Measurements from ENCODE around the gene OTOG. TPM values are rescaled to one million over a fixed set of nuclear protein-coding genes. Genes with fewer than 3 reads are reported as not detected.
A peak's percentile ranks its signal among the peaks of the same experiment; 100 is the strongest.

OTOG gene
- total RNA-seq, 3 donors from 2014 or later (not counting 1 experiment from before 2014, with no cell fraction given) = not detected

DNA sequence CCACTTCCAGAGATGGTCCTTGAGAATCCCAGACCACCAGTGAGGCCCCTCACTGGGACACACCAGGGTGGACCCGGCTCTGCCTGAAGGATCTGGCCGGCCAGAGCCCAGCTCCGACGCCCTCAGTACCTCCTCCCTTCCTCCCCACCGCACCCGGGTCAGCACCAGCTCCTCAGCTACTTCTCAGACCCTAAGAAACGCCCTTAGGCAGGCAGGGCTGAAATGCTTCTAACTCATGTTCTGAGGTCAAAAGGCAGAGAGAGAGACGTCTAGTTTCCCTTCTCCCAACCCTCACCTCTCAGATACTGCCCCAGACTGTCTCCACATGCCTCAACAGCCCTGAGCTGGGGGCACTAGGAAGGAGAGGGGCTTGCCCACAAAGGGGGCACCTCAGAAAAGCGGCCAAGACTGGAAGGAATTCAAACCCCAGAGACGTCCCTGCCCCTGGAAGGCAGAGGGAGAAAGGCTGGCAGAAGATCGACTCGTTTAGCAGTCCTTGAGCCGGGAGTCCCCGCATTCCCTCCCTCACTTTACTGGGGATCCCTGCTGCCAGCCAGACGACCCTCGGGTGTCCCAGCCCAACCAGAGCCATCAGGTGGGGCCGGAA is 3.4 kb upstream of the OTOG start:
- intact Hi-C loops (cut with micrococcal nuclease) = no loop called here
- TF ChIP-seq, protein P1, sequence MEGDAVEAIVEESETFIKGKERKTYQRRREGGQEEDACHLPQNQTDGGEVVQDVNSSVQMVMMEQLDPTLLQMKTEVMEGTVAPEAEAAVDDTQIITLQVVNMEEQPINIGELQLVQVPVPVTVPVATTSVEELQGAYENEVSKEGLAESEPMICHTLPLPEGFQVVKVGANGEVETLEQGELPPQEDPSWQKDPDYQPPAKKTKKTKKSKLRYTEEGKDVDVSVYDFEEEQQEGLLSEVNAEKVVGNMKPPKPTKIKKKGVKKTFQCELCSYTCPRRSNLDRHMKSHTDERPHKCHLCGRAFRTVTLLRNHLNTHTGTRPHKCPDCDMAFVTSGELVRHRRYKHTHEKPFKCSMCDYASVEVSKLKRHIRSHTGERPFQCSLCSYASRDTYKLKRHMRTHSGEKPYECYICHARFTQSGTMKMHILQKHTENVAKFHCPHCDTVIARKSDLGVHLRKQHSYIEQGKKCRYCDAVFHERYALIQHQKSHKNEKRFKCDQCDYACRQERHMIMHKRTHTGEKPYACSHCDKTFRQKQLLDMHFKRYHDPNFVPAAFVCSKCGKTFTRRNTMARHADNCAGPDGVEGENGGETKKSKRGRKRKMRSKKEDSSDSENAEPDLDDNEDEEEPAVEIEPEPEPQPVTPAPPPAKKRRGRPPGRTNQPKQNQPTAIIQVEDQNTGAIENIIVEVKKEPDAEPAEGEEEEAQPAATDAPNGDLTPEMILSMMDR (IDR thresholded peaks at IDR 0.05) = no peak
- Mint-ChIP-seq H3K4me1 (peaks cover 0 to 6% of the 10 kb centered on the region in 2 donors), H3K27ac (no peak overlapping the region), H3K27me3 (ENCODE audit: low read depth in 2 of 2) (peaks cover 32 to 44% of the 10 kb centered on the region in 2 donors), H3K4me3 (no peak overlapping the region), H3K9me3 (no peaks in the 10 kb centered on the region), H3K36me3 (no peaks in the 10 kb centered on the region)
- Histone ChIP-seq H3K4me3 (ENCODE audit: low read length) (no peak overlapping the region), H3K27ac (ENCODE audit: low read length) (no peak overlapping the region), H3K36me3 (ENCODE audit: control insufficient read depth, insufficient read depth, low read length) (no peaks in the 10 kb centered on the region), H3K9me3 (ENCODE audit: control insufficient read depth, insufficient read depth, low read length) (no peaks in the 10 kb centered on the region), H3K4me1 (ENCODE audit: control insufficient read depth, insufficient read depth, low read length) (peaks cover 6% of the 10 kb centered on the region), H3K27me3 (ENCODE audit: control insufficient read depth, insufficient read depth, low read length) (peaks cover 5% of the 10 kb centered on the region)
- DNase-seq = no peak
- 51% methylated on average over 17 of the region's 17 CpGs for WGBS (ENCODE audit: insufficient coverage)
- ATAC-seq = peak in 1 of 3 donors; percentile 12

DNA sequence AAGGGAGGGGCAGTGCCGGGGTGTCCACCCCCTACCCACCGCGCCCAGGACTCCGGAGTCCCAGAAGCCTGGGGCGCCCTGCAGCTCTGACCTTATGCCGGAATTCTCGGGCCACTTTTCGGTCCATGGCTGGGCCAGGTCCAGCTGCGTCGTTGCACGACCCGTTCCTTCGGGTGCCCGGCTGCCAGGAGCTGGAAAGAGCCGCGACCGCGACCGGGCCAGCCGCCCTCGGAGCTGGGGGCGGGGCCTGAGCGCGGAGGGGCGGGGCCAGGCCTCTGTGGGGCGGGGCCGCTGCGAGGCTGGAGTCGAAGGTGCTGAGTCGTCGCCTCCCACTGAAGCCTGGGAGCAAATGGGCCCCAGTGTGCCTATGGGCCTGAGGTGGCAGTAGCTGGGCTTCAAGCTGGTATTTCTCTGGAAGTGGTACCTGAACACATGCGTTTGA is 2.9 kb upstream of the OTOG start, which contains the start of gene USH1C:
USH1C (minus strand) TSS at position 236 of the 442 bp plus-strand sequence; CDS start at position 127, 109 bp downstream.
- ATAC-seq (peak in 2 of 3 donors; percentile 60 to 75), DNase-seq (peak in 1 of 2 donors; percentile 13)
- Mint-ChIP-seq H3K9me3 (no peaks in the 10 kb centered on the region), H3K27ac (no peak within 1 kb of the TSS), H3K36me3 (no peaks in the 10 kb centered on the region), H3K4me1 (peaks cover 0 to 6% of the 10 kb centered on the region in 2 donors), H3K4me3 (peak within 1 kb of the TSS; percentile 21), H3K27me3 (ENCODE audit: low read depth in 2 of 2) (peaks cover 35 to 44% of the 10 kb centered on the region in 2 donors)
- WGBS (ENCODE audit: insufficient coverage) = 12% methylated on average over 32 of the region's 32 CpGs
- Histone ChIP-seq H3K27ac (ENCODE audit: low read length) (no peak within 1 kb of the TSS), H3K4me1 (ENCODE audit: control insufficient read depth, insufficient read depth, low read length) (peaks cover 6% of the 10 kb centered on the region), H3K9me3 (ENCODE audit: control insufficient read depth, insufficient read depth, low read length) (no peaks in the 10 kb centered on the region), H3K36me3 (ENCODE audit: control insufficient read depth, insufficient read depth, low read length) (no peaks in the 10 kb centered on the region), H3K27me3 (ENCODE audit: control insufficient read depth, insufficient read depth, low read length) (peaks cover 5% of the 10 kb centered on the region), H3K4me3 (ENCODE audit: low read length) (no peak within 1 kb of the TSS)
- TF ChIP-seq, protein P1 (IDR thresholded peaks at IDR 0.05) = no peak
- intact Hi-C loops (cut with micrococcal nuclease) = no loop called here

DNA sequence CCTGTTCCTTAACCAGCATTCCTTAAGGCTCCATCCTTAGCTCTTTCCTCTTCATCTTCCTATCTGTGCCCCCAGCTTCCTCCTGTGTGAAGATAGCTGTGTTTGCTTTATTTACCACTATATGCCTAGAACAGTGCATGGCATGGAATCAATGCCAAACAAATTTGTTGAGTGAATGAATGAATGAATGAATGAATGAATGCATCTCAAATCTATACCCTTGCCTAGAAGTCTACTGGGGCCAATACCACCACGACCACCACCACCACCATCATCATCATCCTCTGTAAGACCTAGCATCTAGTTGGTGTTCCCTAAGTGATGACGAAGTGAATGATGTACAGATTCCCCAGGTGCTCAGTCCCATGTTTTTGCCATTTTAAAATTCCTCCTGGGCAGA is 819 bp upstream of the OTOG start:
- Histone ChIP-seq H3K36me3 (ENCODE audit: control insufficient read depth, insufficient read depth, low read length) (no peaks in the 10 kb centered on the region), H3K4me3 (ENCODE audit: low read length) (no peak overlapping the region), H3K9me3 (ENCODE audit: control insufficient read depth, insufficient read depth, low read length) (no peaks in the 10 kb centered on the region), H3K27me3 (ENCODE audit: control insufficient read depth, insufficient read depth, low read length) (peaks cover 5% of the 10 kb centered on the region), H3K27ac (ENCODE audit: low read length) (no peak overlapping the region), H3K4me1 (ENCODE audit: control insufficient read depth, insufficient read depth, low read length) (peaks cover 6% of the 10 kb centered on the region)
- Mint-ChIP-seq H3K36me3 (no peaks in the 10 kb centered on the region), H3K27me3 (ENCODE audit: low read depth in 2 of 2) (peaks cover 35 to 40% of the 10 kb centered on the region in 2 donors), H3K4me1 (peaks cover 0 to 12% of the 10 kb centered on the region in 2 donors), H3K27ac (no peak overlapping the region), H3K4me3 (no peak overlapping the region), H3K9me3 (no peaks in the 10 kb centered on the region)
- DNase-seq (no peak), ATAC-seq (no peak)
- TF ChIP-seq, protein P1 (IDR thresholded peaks at IDR 0.05) = no peak
- intact Hi-C loops (cut with micrococcal nuclease) = no loop called here
- 80% methylated on average over 2 of the region's 2 CpGs for WGBS (ENCODE audit: insufficient coverage)

Measured in natural killer cell (primary cell).